Measurements from ENCODE around the gene THRB.

THRB gene

DNA sequence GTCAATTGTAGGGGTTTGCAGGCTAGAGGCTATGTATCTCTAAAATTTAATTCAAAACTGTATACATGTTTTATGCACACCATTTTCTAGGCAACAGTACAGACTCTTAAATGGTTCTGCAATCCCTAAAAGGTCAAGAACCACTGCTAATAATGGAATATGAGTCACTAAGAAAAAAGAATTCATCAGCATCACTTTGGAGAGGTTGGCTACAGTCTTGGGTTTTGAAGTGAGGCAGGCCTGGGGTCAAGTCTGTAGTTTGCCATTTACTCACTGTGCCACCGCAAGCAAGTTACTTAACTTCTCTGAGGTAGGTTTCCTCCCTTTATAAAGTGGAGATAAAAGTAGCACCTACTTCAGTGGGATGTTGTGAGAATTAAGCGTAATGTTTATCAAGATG is 33.7 kb downstream of the THRB start:
- H3K4me1 Mint-ChIP-seq (ENCODE audit: low read depth), result no peaks in the 10 kb centered on the region
- peaks cover 5% of the 10 kb centered on the region for H3K9me3 Mint-ChIP-seq
- H3K36me3 Mint-ChIP-seq (ENCODE audit: low read depth), result no peaks in the 10 kb centered on the region
- H3K27me3 Mint-ChIP-seq, result no peaks in the 10 kb centered on the region
- no peak overlapping the region for H3K27ac Mint-ChIP-seq
- DNase-seq, result no peak
- H3K4me3 Mint-ChIP-seq, result no peak overlapping the region

DNA sequence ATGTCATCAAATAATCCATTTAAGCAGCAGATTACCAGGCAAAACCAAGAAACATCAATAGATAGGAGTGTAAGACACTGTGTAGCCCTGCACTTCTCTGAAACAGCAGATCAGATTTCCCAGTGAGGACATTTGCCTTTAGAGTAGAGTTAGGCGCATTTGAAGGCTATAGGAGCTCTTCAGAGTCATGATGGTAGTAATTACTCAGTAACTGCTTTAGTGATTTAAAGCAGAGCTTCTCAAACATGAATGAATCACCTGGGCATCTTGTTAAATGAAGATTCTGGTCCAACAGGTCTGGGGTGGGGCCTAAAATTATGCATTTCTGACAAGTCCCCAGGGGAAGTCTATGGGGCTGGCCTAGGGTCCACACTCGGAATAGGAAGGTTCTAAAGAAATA is 36.9 kb downstream of the THRB start:
- Mint-ChIP-seq H3K4me1 (ENCODE audit: low read depth) (no peaks in the 10 kb centered on the region), H3K36me3 (ENCODE audit: low read depth) (no peaks in the 10 kb centered on the region), H3K9me3 (peaks cover 3% of the 10 kb centered on the region), H3K4me3 (no peak overlapping the region), H3K27ac (no peak overlapping the region), H3K27me3 (no peaks in the 10 kb centered on the region)
- no peak for DNase-seq

DNA sequence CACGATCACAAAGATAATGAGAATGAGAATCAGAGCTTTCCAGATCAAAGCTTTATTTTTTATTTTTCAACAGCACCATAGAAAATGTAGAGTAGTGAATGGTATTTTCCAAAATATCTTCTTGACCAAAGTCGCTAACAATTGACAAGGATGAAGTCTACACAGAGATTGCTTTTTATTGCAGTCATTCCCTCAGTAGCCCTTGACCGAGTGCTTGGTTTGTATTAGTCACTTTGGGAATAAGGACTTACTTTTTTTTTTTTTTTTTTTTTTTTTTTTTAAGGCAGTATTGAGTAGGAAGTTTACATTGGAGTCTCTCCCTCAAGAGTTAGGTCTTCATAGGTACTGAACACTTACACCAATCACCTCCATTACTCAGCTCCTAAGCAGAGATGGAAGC is 39.8 kb downstream of the THRB start:
- Mint-ChIP-seq H3K36me3 (ENCODE audit: low read depth) (no peaks in the 10 kb centered on the region), H3K27me3 (no peaks in the 10 kb centered on the region), H3K27ac (no peak overlapping the region), H3K4me1 (ENCODE audit: low read depth) (no peaks in the 10 kb centered on the region), H3K9me3 (peaks cover 3% of the 10 kb centered on the region), H3K4me3 (no peak overlapping the region)
- DNase-seq, result no peak

DNA sequence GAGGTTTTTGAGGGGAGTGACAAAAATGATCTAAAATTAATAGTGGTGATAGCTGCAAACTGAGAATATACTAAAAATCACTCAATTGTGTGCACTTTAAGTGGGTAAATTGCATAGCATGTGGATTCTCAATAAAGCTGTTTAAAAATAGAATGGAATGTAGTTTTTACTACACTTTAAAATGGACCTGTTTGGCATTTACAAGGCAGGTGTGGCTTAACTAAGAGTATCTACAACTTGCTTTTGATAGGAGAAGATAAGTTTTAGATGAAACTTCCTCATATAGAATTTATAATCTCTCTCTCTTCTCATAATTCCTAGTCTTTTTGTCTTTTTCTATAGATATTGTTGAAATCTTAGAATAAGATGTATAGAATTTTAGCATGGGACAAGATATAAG is 40.3 kb downstream of the THRB start:
- Mint-ChIP-seq H3K4me3 (no peak overlapping the region), H3K36me3 (ENCODE audit: low read depth) (no peaks in the 10 kb centered on the region), H3K9me3 (peaks cover 3% of the 10 kb centered on the region), H3K4me1 (ENCODE audit: low read depth) (no peaks in the 10 kb centered on the region), H3K27ac (no peak overlapping the region), H3K27me3 (no peaks in the 10 kb centered on the region)
- DNase-seq, result no peak

DNA sequence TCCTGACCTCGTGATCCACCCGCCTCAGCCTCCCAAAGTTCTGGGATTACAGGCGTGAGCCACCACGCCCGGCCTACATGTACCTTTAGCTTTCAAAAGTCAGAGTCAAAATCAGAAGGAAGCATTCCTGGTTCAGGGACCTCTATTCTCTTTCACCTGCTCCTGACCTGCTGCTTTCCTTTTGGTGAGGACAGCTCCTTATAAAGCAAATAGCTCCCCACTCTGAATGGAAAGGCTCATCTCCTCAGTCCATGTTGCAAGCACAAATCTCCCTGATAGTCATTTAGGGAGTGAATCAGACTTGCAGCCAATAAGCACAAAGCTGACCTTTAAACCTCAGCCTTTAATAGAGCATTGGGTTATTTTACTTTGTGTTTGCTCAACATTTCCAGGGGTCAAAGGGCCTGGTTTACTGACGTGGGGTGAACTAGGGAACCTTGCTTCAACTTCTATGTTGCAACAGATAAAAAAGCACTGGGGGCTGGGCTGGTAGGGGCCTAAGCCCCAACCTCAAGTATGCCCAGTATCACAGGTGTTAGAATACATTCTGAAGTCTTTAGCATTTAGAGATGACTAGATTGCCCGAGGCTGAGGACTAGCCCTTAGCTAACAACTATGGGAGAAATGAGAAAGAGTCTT is 43.1 kb downstream of the THRB start:
- DNase-seq, result no peak
- Mint-ChIP-seq H3K27ac (no peak overlapping the region), H3K4me1 (ENCODE audit: low read depth) (no peaks in the 10 kb centered on the region), H3K4me3 (no peak overlapping the region), H3K36me3 (ENCODE audit: low read depth) (no peaks in the 10 kb centered on the region), H3K27me3 (no peaks in the 10 kb centered on the region), H3K9me3 (no peaks in the 10 kb centered on the region)

DNA sequence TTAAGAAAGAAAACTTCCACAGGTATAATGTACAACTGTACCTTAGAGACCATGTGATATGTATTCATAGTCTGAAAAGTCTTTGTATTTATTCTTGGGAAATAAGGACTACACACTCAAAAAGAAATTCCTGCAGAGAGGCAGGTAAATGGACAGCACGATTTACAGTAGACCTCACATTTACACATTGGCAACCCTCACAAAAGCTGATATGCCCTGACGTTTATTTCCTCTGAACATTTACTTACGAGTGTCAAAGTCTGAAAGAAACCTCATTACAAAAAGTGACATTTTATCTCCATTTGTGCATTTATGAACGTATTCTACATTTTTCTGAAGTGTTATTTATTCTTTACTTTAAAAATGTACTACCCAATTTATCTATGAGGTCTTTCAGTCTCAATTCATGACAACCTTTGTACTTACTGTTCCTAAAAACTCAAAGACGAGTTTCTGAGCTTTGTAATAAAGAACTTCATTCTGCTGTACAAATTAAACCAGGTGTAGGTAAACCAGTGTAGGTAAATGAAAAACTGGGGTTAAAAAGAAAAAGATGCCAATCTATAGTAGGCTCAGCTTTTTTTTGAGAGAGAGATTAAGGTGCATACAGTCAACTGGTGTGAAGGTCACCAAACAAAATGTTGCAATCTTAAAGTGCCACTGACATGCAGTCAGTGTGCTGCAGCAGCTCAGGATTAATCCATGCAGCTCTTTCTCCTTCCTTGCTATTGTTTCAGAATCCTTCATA is 44.3 kb downstream of the THRB start:
- Mint-ChIP-seq H3K27ac (no peak overlapping the region), H3K4me3 (no peak overlapping the region), H3K27me3 (no peaks in the 10 kb centered on the region), H3K9me3 (no peaks in the 10 kb centered on the region), H3K36me3 (ENCODE audit: low read depth) (no peaks in the 10 kb centered on the region), H3K4me1 (ENCODE audit: low read depth) (no peaks in the 10 kb centered on the region)
- DNase-seq, result no peak

DNA sequence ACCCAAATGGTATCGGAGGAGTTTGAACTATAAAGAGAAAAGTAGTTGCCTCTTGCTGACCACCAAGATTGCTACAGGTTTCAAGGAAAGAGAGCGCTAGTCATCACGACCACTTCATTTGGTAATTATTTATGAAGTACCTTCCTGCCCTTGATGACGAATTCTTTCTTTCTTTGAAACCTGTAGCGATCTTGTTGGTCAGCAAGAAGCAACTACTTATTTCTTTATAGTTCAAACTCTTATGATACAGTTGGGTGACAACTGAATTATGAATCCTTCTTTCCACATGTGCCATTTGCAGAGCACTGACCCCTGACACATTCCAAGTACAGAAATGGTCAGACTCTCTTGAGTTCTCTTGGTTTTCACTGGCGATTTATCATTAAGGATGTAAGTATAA is 46.8 kb downstream of the THRB start:
- DNase-seq, result no peak
- H3K9me3 Mint-ChIP-seq, result no peaks in the 10 kb centered on the region
- no peaks in the 10 kb centered on the region for H3K27me3 Mint-ChIP-seq
- no peak overlapping the region for H3K27ac Mint-ChIP-seq
- H3K4me1 Mint-ChIP-seq (ENCODE audit: low read depth), result no peaks in the 10 kb centered on the region
- no peaks in the 10 kb centered on the region for H3K36me3 Mint-ChIP-seq (ENCODE audit: low read depth)
- no peak overlapping the region for H3K4me3 Mint-ChIP-seq

DNA sequence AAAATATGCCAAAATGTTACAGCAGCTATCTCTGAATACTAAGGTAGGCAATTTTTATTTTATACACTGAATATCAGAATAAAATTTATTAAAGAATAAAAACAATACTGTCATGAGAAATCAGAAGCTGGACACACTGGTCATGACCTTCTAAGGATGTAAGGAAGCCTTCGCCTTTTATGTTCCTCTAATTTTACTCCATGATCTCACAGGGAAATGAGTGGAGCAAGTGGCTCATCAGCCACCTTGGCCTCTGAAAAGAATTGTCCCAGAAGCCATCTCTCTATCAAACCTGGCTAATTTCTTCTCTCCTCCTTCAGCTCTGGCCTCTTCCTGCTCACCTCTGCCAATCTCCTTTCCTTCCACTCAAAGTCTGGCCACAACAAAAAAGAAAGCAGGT is 48.6 kb downstream of the THRB start:
- no peak for DNase-seq
- no peaks in the 10 kb centered on the region for H3K9me3 Mint-ChIP-seq
- no peaks in the 10 kb centered on the region for H3K36me3 Mint-ChIP-seq (ENCODE audit: low read depth)
- no peak overlapping the region for H3K27ac Mint-ChIP-seq
- no peaks in the 10 kb centered on the region for H3K4me1 Mint-ChIP-seq (ENCODE audit: low read depth)
- no peak overlapping the region for H3K4me3 Mint-ChIP-seq
- no peaks in the 10 kb centered on the region for H3K27me3 Mint-ChIP-seq

DNA sequence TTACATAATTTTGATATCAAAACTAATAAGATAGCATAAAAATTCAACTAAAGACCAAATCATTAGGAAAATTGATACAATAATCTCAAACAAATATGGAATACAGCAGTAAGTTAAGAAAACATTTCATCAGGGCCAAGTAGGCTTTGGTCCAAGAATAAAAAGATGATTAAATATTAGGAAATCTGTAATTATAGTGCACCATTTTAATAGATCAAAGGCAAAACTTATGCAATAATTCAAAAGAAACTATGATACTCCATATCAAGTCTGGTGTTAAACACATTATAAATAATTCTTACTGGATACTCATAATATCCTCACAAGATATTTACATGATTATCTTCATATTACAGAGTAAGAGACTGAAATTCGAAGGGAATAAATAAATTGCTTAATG is 51.2 kb downstream of the THRB start:
- Mint-ChIP-seq H3K27ac (no peak overlapping the region), H3K4me1 (ENCODE audit: low read depth) (no peaks in the 10 kb centered on the region), H3K4me3 (no peak overlapping the region), H3K27me3 (no peaks in the 10 kb centered on the region), H3K9me3 (no peaks in the 10 kb centered on the region), H3K36me3 (ENCODE audit: low read depth) (no peaks in the 10 kb centered on the region)
- no peak for DNase-seq

DNA sequence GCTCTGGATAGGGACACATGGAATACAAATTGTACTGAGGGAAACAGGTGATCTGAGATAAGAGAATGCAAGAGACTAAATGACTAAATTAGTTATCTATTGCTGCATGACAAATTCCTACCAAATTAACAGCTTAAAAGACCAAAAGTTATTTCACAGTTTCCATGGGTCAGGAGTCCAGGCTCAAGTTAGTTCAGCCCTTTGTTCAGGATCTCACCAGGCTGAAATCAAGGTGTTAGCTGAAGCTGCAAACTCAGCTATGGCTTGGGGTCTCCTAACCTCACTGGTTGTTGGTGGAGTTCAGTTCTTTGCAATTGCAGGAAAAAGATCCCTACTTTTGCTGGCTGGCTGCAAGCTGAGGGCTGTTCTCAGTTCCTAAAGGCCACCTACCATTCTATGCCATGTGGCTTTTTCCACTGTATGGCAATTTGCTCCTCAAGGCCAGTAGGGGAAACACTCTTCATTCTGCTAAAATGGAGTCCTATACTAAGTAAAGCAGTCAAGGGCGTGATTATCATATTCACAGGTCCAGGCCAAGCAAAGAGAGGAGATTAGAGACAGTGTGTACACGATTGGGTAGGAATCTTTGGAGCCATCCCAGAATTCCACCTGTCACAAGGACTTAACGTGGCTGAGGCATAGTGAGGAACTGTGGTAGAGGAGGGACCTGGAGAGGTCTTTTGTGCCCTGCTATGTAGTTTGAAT is 53.7 kb downstream of the THRB start:
- Mint-ChIP-seq H3K36me3 (ENCODE audit: low read depth) (no peaks in the 10 kb centered on the region), H3K27me3 (no peaks in the 10 kb centered on the region), H3K27ac (no peak overlapping the region), H3K4me3 (no peak overlapping the region), H3K9me3 (no peaks in the 10 kb centered on the region), H3K4me1 (ENCODE audit: low read depth) (no peaks in the 10 kb centered on the region)
- DNase-seq, result no peak

DNA sequence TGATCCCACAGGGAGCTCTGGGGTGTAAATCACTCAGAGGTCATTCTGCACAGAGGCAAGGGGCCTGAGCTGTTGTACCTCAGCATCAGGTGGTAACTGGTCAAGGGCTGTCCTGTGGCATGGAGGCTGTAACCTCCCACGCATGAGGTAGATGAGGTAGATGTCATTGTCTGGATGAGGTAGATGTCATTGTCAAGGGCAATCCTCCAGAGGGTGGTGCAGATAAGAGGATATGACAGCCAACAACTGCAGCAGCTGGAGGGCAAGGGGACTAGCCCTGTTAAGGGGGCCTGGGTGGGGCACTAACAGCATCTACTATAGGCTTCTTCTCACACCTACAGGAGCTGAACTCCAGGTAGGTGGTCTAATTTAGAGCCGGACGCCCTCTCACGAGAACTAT is 55.6 kb downstream of the THRB start:
- H3K4me1 Mint-ChIP-seq (ENCODE audit: low read depth), result no peaks in the 10 kb centered on the region
- H3K36me3 Mint-ChIP-seq (ENCODE audit: low read depth), result no peaks in the 10 kb centered on the region
- no peak overlapping the region for H3K27ac Mint-ChIP-seq
- H3K9me3 Mint-ChIP-seq, result no peaks in the 10 kb centered on the region
- no peaks in the 10 kb centered on the region for H3K27me3 Mint-ChIP-seq
- no peak overlapping the region for H3K4me3 Mint-ChIP-seq
- no peak for DNase-seq

DNA sequence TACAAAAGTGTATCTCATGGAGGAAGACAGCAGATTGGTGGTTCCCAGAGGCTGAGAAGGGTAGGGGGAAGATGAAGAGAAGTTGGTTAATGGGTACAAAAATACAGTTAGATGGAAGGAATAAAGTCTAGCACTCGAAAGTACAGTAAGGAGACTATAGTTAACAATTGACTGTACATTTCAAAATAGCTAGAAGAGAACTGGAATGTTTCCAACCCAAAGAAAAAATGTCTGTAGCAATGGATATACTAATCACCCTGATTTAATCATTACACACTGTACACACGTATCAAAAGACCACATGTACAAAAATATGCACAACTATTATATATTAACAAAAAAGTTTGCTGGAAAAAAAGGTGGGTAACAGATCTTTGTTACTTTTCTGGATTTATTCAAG is 57.3 kb downstream of the THRB start:
- no peaks in the 10 kb centered on the region for H3K36me3 Mint-ChIP-seq (ENCODE audit: low read depth)
- no peaks in the 10 kb centered on the region for H3K27me3 Mint-ChIP-seq
- no peak overlapping the region for H3K4me3 Mint-ChIP-seq
- H3K4me1 Mint-ChIP-seq (ENCODE audit: low read depth), result no peaks in the 10 kb centered on the region
- no peak for DNase-seq
- H3K27ac Mint-ChIP-seq, result no peak overlapping the region
- no peaks in the 10 kb centered on the region for H3K9me3 Mint-ChIP-seq

DNA sequence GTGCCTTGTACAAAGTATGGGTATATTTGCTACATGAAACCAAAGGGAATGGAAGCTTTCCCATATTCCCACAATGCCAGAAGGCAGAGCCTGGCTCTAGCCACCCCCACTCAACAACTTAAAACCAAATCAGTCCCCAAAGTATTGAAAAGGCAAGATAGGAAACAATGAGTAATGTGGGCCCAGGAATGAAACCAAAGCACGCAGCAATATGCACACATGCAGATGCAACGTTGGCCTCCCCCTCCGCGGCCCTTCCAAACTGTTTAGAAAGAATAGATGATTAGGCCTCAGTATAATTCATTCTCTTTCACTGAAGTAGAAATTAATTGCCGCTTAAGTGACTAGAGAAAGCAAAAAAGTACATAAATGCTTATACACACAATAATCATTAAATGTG is 59.1 kb downstream of the THRB start:
- Mint-ChIP-seq H3K27ac (no peak overlapping the region), H3K4me3 (no peak overlapping the region), H3K9me3 (no peaks in the 10 kb centered on the region), H3K4me1 (ENCODE audit: low read depth) (no peaks in the 10 kb centered on the region), H3K27me3 (no peaks in the 10 kb centered on the region), H3K36me3 (ENCODE audit: low read depth) (no peaks in the 10 kb centered on the region)
- no peak for DNase-seq

DNA sequence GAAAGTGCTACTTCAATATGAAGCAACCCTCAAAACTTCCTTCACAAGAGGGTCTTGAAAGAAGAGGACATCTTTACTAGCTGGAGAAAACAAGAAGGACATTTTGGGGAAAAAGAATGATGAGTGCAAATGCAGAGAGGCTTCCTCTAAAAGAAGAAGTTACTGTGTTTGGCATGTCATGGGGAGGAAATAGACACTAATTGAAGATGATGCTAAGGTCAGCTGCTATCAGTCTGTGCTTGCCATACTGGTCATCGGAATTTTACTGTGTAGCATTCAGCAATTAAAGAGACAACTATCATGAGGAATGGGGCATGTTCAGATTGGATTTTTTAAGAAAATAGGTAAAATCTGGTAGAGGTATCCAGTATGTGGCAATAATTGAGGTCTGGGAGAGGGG is 60.0 kb downstream of the THRB start:
- no peaks in the 10 kb centered on the region for H3K27me3 Mint-ChIP-seq
- no peak for DNase-seq
- no peak overlapping the region for H3K4me3 Mint-ChIP-seq
- no peaks in the 10 kb centered on the region for H3K4me1 Mint-ChIP-seq (ENCODE audit: low read depth)
- H3K36me3 Mint-ChIP-seq (ENCODE audit: low read depth), result no peaks in the 10 kb centered on the region
- H3K9me3 Mint-ChIP-seq, result no peaks in the 10 kb centered on the region
- H3K27ac Mint-ChIP-seq, result no peak overlapping the region

DNA sequence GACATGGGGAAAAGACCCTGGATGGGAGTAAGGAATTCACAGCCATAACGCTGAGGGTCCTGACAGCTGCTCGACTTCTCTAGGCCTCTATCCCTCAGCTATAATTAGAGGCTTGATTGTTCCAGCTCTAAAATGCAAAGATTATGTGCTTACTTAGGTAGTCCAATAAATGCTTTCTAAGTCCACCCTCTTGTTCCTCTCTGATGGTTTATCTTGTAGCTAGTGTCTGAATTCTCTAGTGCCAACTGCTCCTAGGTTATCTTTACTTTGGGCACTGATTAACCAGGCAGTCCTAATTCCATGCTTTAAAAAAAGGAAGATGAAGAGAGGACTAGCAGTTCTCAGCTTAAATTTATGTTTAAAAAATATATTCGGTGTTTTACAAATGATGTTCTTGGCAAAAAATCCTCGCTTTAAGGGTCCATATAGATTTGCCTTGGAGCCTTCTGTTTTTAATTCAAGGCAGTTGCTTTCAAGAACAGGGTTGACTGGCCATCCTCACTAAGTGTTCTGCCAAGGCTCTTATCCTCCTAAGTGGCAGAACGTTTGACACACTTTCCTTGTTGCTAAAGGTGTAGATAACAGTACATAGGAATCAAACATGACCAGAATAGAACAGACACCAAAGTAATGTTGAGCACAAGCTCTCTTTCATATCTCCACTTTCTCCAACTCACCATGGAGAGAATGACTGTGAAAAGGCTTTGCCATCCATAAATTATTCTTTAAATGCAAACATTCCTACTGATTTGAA is 60.6 kb downstream of the THRB start:
- no peaks in the 10 kb centered on the region for H3K27me3 Mint-ChIP-seq

More for the DNA sequence above, 60.6 kb downstream of the THRB start:
- no peaks in the 10 kb centered on the region for H3K9me3 Mint-ChIP-seq
- H3K4me1 Mint-ChIP-seq (ENCODE audit: low read depth), result no peaks in the 10 kb centered on the region
- DNase-seq, result no peak
- H3K4me3 Mint-ChIP-seq, result no peak overlapping the region
- H3K36me3 Mint-ChIP-seq (ENCODE audit: low read depth), result no peaks in the 10 kb centered on the region
- H3K27ac Mint-ChIP-seq, result no peak overlapping the region
